Peyer's patch (tissue), 4 donors: ENCODE results near the gene FNBP1.

ENCODE experiments used
- CTCF ChIP-seq, 6 experiments: fragments of 450-650 bp in 4 of 6; fragments of 200-600 bp in 2 of 6; sonication (generic) in 1 of 6; IDR thresholded peaks; one replicate each; pipeline ENCODE4 v1.5.1; 2017 to 2019; ENCODE audit warnings: antibody characterized with exemption in 6 of 6, mild to moderate bottlenecking in 3 of 6, moderate library complexity in 1 of 6
- POLR2A ChIP-seq, 2 donors: fragments of 450-650 bp; IDR thresholded peaks; one replicate each; pipeline ENCODE4 v1.5.1; 2017; ENCODE audit warnings: antibody characterized with exemption in 2 of 2, mild to moderate bottlenecking in 2 of 2, moderate library complexity in 2 of 2

GRCh38 chr9:129868023-129868871 is 174.7 kb downstream of the FNBP1 start:
- no peak for TF ChIP-seq CTCF (IDR thresholded peaks at IDR 0.05)
- no peak for TF ChIP-seq POLR2A (IDR thresholded peaks at IDR 0.05)
